ENCODE results near the gene FNBP1L.

- TF ChIP-seq KLF1 (tag by site-specific recombination; IDR thresholded peaks at IDR 0.05) (no peak), PBX3 (CRISPR knock-in tag; IDR thresholded peaks at IDR 0.05) (no peak), ZNF561 (tag by site-specific recombination; IDR thresholded peaks at IDR 0.05; ENCODE audit: borderline replicate concordance) (no peak), ZFP69B (tag by site-specific recombination; IDR thresholded peaks at IDR 0.05) (no peak)
- TF ChIP-seq, protein P1, sequence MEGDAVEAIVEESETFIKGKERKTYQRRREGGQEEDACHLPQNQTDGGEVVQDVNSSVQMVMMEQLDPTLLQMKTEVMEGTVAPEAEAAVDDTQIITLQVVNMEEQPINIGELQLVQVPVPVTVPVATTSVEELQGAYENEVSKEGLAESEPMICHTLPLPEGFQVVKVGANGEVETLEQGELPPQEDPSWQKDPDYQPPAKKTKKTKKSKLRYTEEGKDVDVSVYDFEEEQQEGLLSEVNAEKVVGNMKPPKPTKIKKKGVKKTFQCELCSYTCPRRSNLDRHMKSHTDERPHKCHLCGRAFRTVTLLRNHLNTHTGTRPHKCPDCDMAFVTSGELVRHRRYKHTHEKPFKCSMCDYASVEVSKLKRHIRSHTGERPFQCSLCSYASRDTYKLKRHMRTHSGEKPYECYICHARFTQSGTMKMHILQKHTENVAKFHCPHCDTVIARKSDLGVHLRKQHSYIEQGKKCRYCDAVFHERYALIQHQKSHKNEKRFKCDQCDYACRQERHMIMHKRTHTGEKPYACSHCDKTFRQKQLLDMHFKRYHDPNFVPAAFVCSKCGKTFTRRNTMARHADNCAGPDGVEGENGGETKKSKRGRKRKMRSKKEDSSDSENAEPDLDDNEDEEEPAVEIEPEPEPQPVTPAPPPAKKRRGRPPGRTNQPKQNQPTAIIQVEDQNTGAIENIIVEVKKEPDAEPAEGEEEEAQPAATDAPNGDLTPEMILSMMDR (tag by site-specific recombination; IDR thresholded peaks at IDR 0.05) = no peak
- TF ChIP-seq, protein P2, sequence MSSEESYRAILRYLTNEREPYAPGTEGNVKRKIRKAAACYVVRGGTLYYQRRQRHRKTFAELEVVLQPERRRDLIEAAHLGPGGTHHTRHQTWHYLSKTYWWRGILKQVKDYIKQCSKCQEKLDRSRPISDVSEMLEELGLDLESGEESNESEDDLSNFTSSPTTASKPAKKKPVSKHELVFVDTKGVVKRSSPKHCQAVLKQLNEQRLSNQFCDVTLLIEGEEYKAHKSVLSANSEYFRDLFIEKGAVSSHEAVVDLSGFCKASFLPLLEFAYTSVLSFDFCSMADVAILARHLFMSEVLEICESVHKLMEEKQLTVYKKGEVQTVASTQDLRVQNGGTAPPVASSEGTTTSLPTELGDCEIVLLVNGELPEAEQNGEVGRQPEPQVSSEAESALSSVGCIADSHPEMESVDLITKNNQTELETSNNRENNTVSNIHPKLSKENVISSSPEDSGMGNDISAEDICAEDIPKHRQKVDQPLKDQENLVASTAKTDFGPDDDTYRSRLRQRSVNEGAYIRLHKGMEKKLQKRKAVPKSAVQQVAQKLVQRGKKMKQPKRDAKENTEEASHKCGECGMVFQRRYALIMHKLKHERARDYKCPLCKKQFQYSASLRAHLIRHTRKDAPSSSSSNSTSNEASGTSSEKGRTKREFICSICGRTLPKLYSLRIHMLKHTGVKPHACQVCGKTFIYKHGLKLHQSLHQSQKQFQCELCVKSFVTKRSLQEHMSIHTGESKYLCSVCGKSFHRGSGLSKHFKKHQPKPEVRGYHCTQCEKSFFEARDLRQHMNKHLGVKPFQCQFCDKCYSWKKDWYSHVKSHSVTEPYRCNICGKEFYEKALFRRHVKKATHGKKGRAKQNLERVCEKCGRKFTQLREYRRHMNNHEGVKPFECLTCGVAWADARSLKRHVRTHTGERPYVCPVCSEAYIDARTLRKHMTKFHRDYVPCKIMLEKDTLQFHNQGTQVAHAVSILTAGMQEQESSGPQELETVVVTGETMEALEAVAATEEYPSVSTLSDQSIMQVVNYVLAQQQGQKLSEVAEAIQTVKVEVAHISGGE (tag by site-specific recombination; conservative IDR thresholded peaks at IDR 0.05; ENCODE audit: low read depth) = no peak
Measured at GRCh38 chr1:93474321-93474720, 26.4 kb downstream of the FNBP1L start.
